Fibroblast of pulmonary artery (primary cell): ENCODE data around the gene RALA.
A peak's percentile ranks its signal among the peaks of the same experiment; 100 is the strongest.

ENCODE experiments used
- DNase-seq: peaks from one replicate; pipeline ENCODE4 v3.0.0-alpha.2; 2010; ENCODE audit warnings: low read depth
- H3K4me3 ChIP-seq: replicated peaks from 2 replicates; pipeline ENCODE4 v1.5.1; 2011; ENCODE audit warnings: low read depth, mild to moderate bottlenecking, control low read depth, low read length, moderate library complexity
- CTCF ChIP-seq: IDR thresholded peaks from 2 replicates; pipeline ENCODE4 v1.5.1; 2011; ENCODE audit warnings: mild to moderate bottlenecking, control low read depth, low read length, inconsistent platforms; ENCODE audit errors: missing control alignments

The RALA gene

GRCh38 chr7:39721919-39722597, 98.7 kb downstream of the RALA start:
- no peak overlapping the region for H3K4me3 ChIP-seq
- DNase-seq: no peak
- TF ChIP-seq CTCF: no peak

DNA sequence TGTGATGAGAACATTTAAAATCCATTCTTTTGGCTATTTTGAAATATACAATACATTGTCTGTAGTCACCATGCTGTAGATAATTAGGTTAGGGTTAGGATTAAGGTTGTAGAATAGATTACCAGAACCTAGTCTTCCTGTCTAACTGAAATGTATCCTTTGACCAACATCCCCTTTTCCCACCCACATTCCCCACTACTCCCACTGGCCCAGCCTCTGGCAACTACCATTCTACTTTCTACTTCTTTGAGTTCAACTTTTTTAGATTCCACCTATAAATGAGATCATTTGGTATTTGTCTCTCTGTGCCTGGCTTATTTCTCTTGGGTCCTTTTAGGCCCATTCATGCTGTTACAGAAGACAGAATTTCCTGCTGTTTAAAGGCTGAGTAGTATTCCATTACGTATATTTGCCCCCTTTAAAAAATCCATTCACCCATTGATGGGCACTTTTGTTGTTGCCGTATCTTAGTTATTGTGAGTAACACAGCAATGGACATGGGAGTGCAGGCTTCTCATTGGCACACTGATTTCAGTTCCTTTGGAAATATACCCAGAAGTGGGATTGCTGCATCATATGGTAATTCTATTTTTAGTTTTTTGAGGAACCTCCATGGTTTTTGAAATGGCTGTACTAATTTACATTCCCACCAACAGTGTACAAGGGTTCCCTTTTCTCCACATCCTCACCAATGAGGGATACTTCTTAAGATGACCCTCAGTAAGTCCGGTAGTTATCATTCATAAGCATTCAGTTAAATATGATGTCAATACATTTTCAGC, 104.0 kb downstream of the RALA start:
- DNase-seq: no peak
- no peak for TF ChIP-seq CTCF
- H3K4me3 ChIP-seq: no peak overlapping the region

- H3K4me3 ChIP-seq: peak overlapping the region; percentile 53
- no peak for TF ChIP-seq CTCF
- peak; percentile 97 for DNase-seq
Measured at GRCh38 chr7:39732837-39733804, 109.7 kb downstream of the RALA start.

DNA sequence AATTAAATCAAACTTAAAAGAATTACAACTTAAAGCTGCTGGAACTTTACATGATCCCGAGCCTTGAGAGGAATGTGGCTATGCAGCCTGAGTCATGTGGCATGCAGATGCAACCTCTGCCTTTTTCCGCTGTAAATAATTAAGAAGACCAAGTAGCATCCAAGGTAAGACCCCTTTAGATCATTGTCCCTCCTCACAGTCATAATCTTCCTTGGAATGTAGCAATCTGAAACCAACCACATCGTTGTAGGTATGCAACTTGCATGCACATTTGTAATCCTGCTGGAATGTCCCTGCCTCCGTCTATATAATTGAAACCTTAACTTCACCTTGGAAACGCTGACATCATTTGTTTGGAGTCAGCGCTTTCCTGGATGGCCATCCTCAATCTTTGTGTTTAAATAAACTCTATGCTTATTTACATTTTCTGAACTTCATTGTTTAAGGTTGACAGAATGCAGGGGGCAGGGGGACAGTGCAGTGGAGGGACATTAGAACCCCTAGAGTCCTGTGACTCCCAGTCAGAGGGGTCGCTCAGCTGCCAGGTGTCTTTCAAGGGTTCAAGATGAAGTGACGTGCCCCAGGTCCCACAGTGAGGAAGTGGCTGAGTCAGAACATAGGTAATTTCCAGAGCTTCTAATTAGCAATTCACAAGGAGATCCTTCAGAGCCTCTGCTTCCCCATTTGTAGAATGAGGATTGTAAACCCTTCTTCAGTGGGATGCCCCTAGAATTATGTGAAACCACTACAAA, 110.7 kb downstream of the RALA start:
- peak; percentile 81 for DNase-seq
- peak overlapping the region; percentile 53 for H3K4me3 ChIP-seq
- no peak for TF ChIP-seq CTCF

DNA sequence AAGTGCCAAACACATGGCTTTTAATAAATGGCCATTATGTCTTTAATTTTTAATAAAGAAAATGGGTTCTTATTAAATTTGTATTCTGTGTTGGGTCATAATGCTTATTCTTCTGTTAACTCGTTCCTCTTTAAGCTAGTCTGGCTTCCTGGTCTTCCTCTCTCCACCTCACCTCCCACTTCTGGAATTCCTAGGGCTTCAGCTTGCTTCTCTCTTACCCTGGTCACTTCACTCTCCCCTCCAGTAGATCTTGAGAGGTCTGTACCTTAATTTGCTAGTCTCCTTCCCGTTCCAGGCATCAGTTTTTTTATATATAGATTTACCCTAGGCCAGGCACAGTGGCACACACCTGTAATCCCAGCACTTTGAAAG, 111.2 kb downstream of the RALA start:
- H3K4me3 ChIP-seq: no peak overlapping the region
- DNase-seq: no peak
- TF ChIP-seq CTCF: no peak

DNA sequence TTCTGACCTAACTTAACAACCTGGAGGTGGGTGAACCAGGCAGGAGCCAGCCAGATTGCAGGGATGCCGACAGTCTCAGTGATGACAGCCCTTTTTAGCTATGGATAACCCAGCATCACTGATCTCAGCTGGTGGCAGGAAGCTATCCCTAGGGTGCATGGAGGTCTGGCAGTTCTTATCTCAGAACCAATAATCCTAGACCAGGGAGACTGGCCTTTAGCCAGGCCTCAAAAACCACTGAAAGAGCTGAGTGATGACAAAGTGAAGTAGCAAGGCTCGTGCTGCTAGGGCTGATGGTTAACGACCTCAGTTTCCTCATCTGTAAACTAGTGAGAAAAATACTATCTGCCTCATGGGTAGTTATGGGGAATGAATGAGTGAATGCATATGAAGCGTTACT, 112.5 kb downstream of the RALA start:
- H3K4me3 ChIP-seq: no peak overlapping the region
- no peak for TF ChIP-seq CTCF
- no peak for DNase-seq
